HUES48 (cell line): Measurements from ENCODE around the gene ATAD3A.

Experiments
- H3K27ac ChIP-seq: one replicate; pipeline ENCODE4 v1.7.0; 2013; ENCODE audit warnings: low read depth, low read length, inconsistent platforms
- H3K27me3 ChIP-seq: 2 replicates; pipeline ENCODE4 v1.6.1; 2013; ENCODE audit warnings: mild to moderate bottlenecking, low read length; ENCODE audit not compliant: control insufficient read depth, insufficient read depth
- H3K36me3 ChIP-seq: 2 replicates; pipeline ENCODE4 v1.6.1; 2013; ENCODE audit warnings: low read length; ENCODE audit not compliant: control insufficient read depth, insufficient read depth
- H3K4me1 ChIP-seq: 2 replicates; pipeline ENCODE4 v1.6.1; 2013; ENCODE audit warnings: mild to moderate bottlenecking, low read length; ENCODE audit not compliant: control insufficient read depth, insufficient read depth
- H3K4me3 ChIP-seq: 2 replicates; pipeline ENCODE4 v1.5.1; 2013; ENCODE audit warnings: mild to moderate bottlenecking, low read depth, low read length
- H3K9ac ChIP-seq: 2 replicates; pipeline ENCODE4 v1.6.1; 2013; ENCODE audit warnings: mild to moderate bottlenecking, low read depth, low read length, moderate library complexity
- H3K9me3 ChIP-seq: 2 replicates; pipeline ENCODE4 v1.6.1; 2013; ENCODE audit warnings: low read length; ENCODE audit not compliant: control insufficient read depth, insufficient read depth

Gene ATAD3A

GRCh38 chr1:1535201-1536018 lies 23.4 kb downstream of the ATAD3A start:
- H3K9me3 ChIP-seq, result no peaks in the 10 kb centered on the region; the same call in 1 of the 2 replicates

GRCh38 chr1:1536019-1536937 lies 24.3 kb downstream of the ATAD3A start:
- no peak overlapping the region for H3K9ac ChIP-seq
- no peaks in the 10 kb centered on the region; the same call in 1 of the 2 replicates for H3K9me3 ChIP-seq
- no peak overlapping the region for H3K27ac ChIP-seq

More at GRCh38 chr1:1535201-1536018, 23.4 kb downstream of the ATAD3A start:
- Histone ChIP-seq H3K4me3 (no peak overlapping the region), H3K4me1 (no peaks in the 10 kb centered on the region), H3K9ac (no peak overlapping the region), H3K27ac (no peak overlapping the region), H3K27me3 (no peaks in the 10 kb centered on the region), H3K36me3 (peaks cover 13% of the 10 kb centered on the region)

GRCh38 chr1:1536938-1537546 lies 25.1 kb downstream of the ATAD3A start:
- H3K27me3 ChIP-seq, result no peaks in the 10 kb centered on the region
- no peaks in the 10 kb centered on the region for H3K4me1 ChIP-seq
- H3K9me3 ChIP-seq, result no peaks in the 10 kb centered on the region; the same call in 1 of the 2 replicates
- H3K9ac ChIP-seq, result no peak overlapping the region
- no peak overlapping the region for H3K27ac ChIP-seq
- peaks cover 23% of the 10 kb centered on the region for H3K36me3 ChIP-seq
- no peak overlapping the region for H3K4me3 ChIP-seq

More at GRCh38 chr1:1536019-1536937, 24.3 kb downstream of the ATAD3A start:
- Histone ChIP-seq H3K27me3 (no peaks in the 10 kb centered on the region), H3K4me1 (no peaks in the 10 kb centered on the region), H3K4me3 (no peak overlapping the region), H3K36me3 (peaks cover 15% of the 10 kb centered on the region)

- peaks cover 26% of the 10 kb centered on the region for H3K36me3 ChIP-seq
- no peaks in the 10 kb centered on the region for H3K27me3 ChIP-seq
- no peaks in the 10 kb centered on the region for H3K4me1 ChIP-seq
These were observed 25.8 kb downstream of the ATAD3A start for GRCh38 chr1:1537626-1538250.

GRCh38 chr1:1538334-1538733 lies 26.4 kb downstream of the ATAD3A start:
- Histone ChIP-seq H3K36me3 (peaks cover 32% of the 10 kb centered on the region), H3K9me3 (no peaks in the 10 kb centered on the region), H3K27ac (no peak overlapping the region), H3K4me1 (no peaks in the 10 kb centered on the region), H3K27me3 (no peaks in the 10 kb centered on the region), H3K9ac (no peak overlapping the region), H3K4me3 (no peak overlapping the region)

More at GRCh38 chr1:1537626-1538250, 25.8 kb downstream of the ATAD3A start:
- Histone ChIP-seq H3K4me3 (no peak overlapping the region), H3K9ac (no peak overlapping the region), H3K9me3 (no peaks in the 10 kb centered on the region), H3K27ac (no peak overlapping the region)

GRCh38 chr1:1538989-1539309 lies 27.0 kb downstream of the ATAD3A start:
- Histone ChIP-seq H3K27me3 (no peaks in the 10 kb centered on the region), H3K9me3 (no peaks in the 10 kb centered on the region), H3K4me1 (no peaks in the 10 kb centered on the region), H3K9ac (no peak overlapping the region), H3K4me3 (peak overlapping the region; percentile 74), H3K36me3 (peaks cover 37% of the 10 kb centered on the region), H3K27ac (no peak overlapping the region)

- Histone ChIP-seq H3K4me3 (peak overlapping the region; percentile 74), H3K27ac (peak overlapping the region; percentile 12), H3K4me1 (no peaks in the 10 kb centered on the region), H3K36me3 (peaks cover 39% of the 10 kb centered on the region), H3K9ac (0 out of 2 replicates have a peak overlapping the region, but pooled peaks have one; percentile 51), H3K9me3 (no peaks in the 10 kb centered on the region), H3K27me3 (no peaks in the 10 kb centered on the region)
These were observed 27.5 kb downstream of the ATAD3A start for GRCh38 chr1:1539310-1540089.

GRCh38 chr1:1540090-1540817 lies 28.3 kb downstream of the ATAD3A start, which contains the start of gene TMEM240:
TSS of gene TMEM240 (minus strand) at chr1:1540624. CDS start at chr1:1540346, 278 bp downstream.
- Histone ChIP-seq H3K4me3 (peak within 1 kb of the TSS; percentile 74), H3K9ac (peak within 1 kb of the TSS; percentile 51; the same call in 1 of the 2 replicates), H3K36me3 (peaks cover 42% of the 10 kb centered on the region), H3K4me1 (no peaks in the 10 kb centered on the region), H3K27me3 (no peaks in the 10 kb centered on the region), H3K27ac (peak within 1 kb of the TSS; percentile 64), H3K9me3 (no peaks in the 10 kb centered on the region)

- peaks cover 46% of the 10 kb centered on the region for H3K36me3 ChIP-seq
- no peaks in the 10 kb centered on the region for H3K27me3 ChIP-seq
- H3K9me3 ChIP-seq, result no peaks in the 10 kb centered on the region
- H3K9ac ChIP-seq, result peak overlapping the region; percentile 13; the same call in 1 of the 2 replicates
- H3K4me3 ChIP-seq, result peak overlapping the region; percentile 56
- no peaks in the 10 kb centered on the region for H3K4me1 ChIP-seq
- peak overlapping the region; percentile 64 for H3K27ac ChIP-seq
These were observed 29.1 kb downstream of the ATAD3A start for GRCh38 chr1:1540818-1541628.
